ENCODE data around the gene SEMA3C. TPM values are rescaled to one million over a fixed set of nuclear protein-coding genes. Genes with fewer than 3 reads are reported as not detected.

Gene SEMA3C
- total RNA-seq, 1 donor from 2014 or later, result 37.2 TPM

- no peaks in the 10 kb centered on the region for H3K9me3 ChIP-seq
- H3K36me3 ChIP-seq, result no peaks in the 10 kb centered on the region
- no peak for DNase-seq
- no peak for TF ChIP-seq CTCF (IDR thresholded peaks at IDR 0.05)
- no peaks in the 10 kb centered on the region for H3K27me3 ChIP-seq
- no peak overlapping the region for H3K27ac ChIP-seq
- no peaks in the 10 kb centered on the region for H3K4me1 ChIP-seq
- no peak for ATAC-seq
- intact Hi-C loops (cut with DNase I), result no loop called here
- no peak overlapping the region for H3K4me3 ChIP-seq
Measured at GRCh38 chr7:80902019-80902418, 16.8 kb downstream of the SEMA3C start.

GRCh38 chr7:80900583-80901576, 18.0 kb downstream of the SEMA3C start:
- TF ChIP-seq CTCF (IDR thresholded peaks at IDR 0.05), result no peak
- no peak for ATAC-seq
- no peaks in the 10 kb centered on the region for H3K9me3 ChIP-seq
- no peaks in the 10 kb centered on the region for H3K4me1 ChIP-seq
- intact Hi-C loops (cut with DNase I), result no loop called here
- H3K27ac ChIP-seq, result no peak overlapping the region
- no peak overlapping the region for H3K4me3 ChIP-seq
- H3K27me3 ChIP-seq, result no peaks in the 10 kb centered on the region
- H3K36me3 ChIP-seq, result no peaks in the 10 kb centered on the region
- no peak for DNase-seq

GRCh38 chr7:80896906-80897598, 21.8 kb downstream of the SEMA3C start:
- Histone ChIP-seq H3K4me3 (no peak overlapping the region), H3K36me3 (no peaks in the 10 kb centered on the region), H3K9me3 (no peaks in the 10 kb centered on the region), H3K27me3 (no peaks in the 10 kb centered on the region), H3K4me1 (no peaks in the 10 kb centered on the region), H3K27ac (no peak overlapping the region)
- intact Hi-C loops (cut with DNase I), result no loop called here
- no peak for ATAC-seq
- TF ChIP-seq CTCF (IDR thresholded peaks at IDR 0.05), result no peak
- no peak for DNase-seq

- no peak for TF ChIP-seq CTCF (IDR thresholded peaks at IDR 0.05)
- ATAC-seq, result no peak
- intact Hi-C loops (cut with DNase I), result no loop called here
Measured at GRCh38 chr7:80895056-80895455, 23.8 kb downstream of the SEMA3C start.

GRCh38 chr7:80891259-80891544, 27.6 kb downstream of the SEMA3C start:
- Histone ChIP-seq H3K9me3 (no peaks in the 10 kb centered on the region), H3K27me3 (no peaks in the 10 kb centered on the region), H3K4me3 (no peak overlapping the region), H3K36me3 (no peaks in the 10 kb centered on the region), H3K4me1 (peaks cover 6% of the 10 kb centered on the region), H3K27ac (no peak overlapping the region)
- TF ChIP-seq CTCF (IDR thresholded peaks at IDR 0.05), result no peak
- intact Hi-C loops (cut with DNase I), result no loop called here
- ATAC-seq, result no peak
- no peak for DNase-seq

More at GRCh38 chr7:80895056-80895455, 23.8 kb downstream of the SEMA3C start:
- Histone ChIP-seq H3K27me3 (no peaks in the 10 kb centered on the region), H3K4me3 (no peak overlapping the region), H3K36me3 (no peaks in the 10 kb centered on the region), H3K27ac (no peak overlapping the region), H3K9me3 (no peaks in the 10 kb centered on the region), H3K4me1 (peaks cover 6% of the 10 kb centered on the region)
- no peak for DNase-seq

Measured in upper lobe of right lung (tissue), 1 donor.